ENCODE measurements around the gene NELL2. TPM values are rescaled to one million over a fixed set of nuclear protein-coding genes. Genes with fewer than 3 reads are reported as not detected.

The NELL2 gene
- total RNA-seq, 1 experiment from 2014 or later, result 1.1 TPM

DNA sequence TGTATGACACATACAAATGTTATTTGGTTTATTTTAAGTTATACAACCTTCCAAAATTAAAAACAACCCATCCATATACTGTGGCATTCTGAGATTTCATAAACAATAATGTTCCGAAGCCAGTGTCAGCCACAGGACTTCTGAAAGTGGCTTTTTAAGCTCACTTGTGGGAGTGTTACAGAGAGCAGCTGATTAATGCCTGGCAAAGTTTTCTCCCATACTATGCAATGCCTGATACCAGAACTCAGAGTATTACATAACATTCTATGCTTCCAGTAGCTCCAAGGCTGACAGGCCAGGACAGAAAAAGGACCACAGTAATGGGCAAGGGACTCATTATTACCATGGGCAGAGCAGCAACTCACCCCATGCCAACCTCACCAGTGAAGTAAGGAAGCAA is 29.3 kb downstream of the NELL2 start (continued):
- TF ChIP-seq, protein P1, sequence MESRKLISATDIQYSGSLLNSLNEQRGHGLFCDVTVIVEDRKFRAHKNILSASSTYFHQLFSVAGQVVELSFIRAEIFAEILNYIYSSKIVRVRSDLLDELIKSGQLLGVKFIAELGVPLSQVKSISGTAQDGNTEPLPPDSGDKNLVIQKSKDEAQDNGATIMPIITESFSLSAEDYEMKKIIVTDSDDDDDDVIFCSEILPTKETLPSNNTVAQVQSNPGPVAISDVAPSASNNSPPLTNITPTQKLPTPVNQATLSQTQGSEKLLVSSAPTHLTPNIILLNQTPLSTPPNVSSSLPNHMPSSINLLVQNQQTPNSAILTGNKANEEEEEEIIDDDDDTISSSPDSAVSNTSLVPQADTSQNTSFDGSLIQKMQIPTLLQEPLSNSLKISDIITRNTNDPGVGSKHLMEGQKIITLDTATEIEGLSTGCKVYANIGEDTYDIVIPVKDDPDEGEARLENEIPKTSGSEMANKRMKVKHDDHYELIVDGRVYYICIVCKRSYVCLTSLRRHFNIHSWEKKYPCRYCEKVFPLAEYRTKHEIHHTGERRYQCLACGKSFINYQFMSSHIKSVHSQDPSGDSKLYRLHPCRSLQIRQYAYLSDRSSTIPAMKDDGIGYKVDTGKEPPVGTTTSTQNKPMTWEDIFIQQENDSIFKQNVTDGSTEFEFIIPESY (IDR thresholded peaks at IDR 0.05; ENCODE audit: extremely low read depth, insufficient replicate concordance, low read length), result no peak
- TF ChIP-seq MAX (IDR thresholded peaks at IDR 0.05), result no peak
- TF ChIP-seq EGR1 (IDR thresholded peaks at IDR 0.05; ENCODE audit: low read depth), result no peak

GRCh38 chr12:44842669-44843068 is 33.4 kb downstream of the NELL2 start:
- no peaks in the 10 kb centered on the region for H3K9me2 ChIP-seq (ENCODE audit: insufficient read depth)
- CTCF ChIA-PET, result no interaction called here
- no peak overlapping the region for H3K27ac ChIP-seq (ENCODE audit: low read depth, low read length)
- intact Hi-C loops (cut with micrococcal nuclease), result no loop called here
- no peaks in the 10 kb centered on the region for H3K9me3 ChIP-seq (ENCODE audit: control insufficient read depth in 1 of 2, insufficient read depth in 1 of 2, low read depth in 1 of 2, low read length in 2 of 2)
- POLR2A ChIA-PET, result no interaction called here
- no peaks in the 10 kb centered on the region for H4K20me1 ChIP-seq (ENCODE audit: insufficient read depth)
- no peak overlapping the region for H3K4me2 ChIP-seq (ENCODE audit: low read length)
- H3K4me3 ChIP-seq (replicated peaks in 1 of 2; ENCODE audit: low read depth in 1 of 2, low read length in 2 of 2), result no peak overlapping the region
- ATAC-seq (no peak), DNase-seq (ENCODE audit: low read depth, low spot score) (no peak)
- no peaks in the 10 kb centered on the region for H3K4me1 ChIP-seq (ENCODE audit: control insufficient read depth in 1 of 2, insufficient read depth in 2 of 2, low read length in 2 of 2)
- no peaks in the 10 kb centered on the region for H3K36me3 ChIP-seq (ENCODE audit: control insufficient read depth in 1 of 2, insufficient read depth in 2 of 2, low read length in 2 of 2)
- H3K9ac ChIP-seq (ENCODE audit: low read length), result no peak overlapping the region
- no peaks in the 10 kb centered on the region for H3K79me2 ChIP-seq (ENCODE audit: insufficient read depth, low read length)
- TF ChIP-seq ELF1 (IDR thresholded peaks at IDR 0.05; ENCODE audit: borderline replicate concordance, low read depth), result no peak
- TF ChIP-seq CEBPB (IDR thresholded peaks at IDR 0.05; ENCODE audit: low read depth), result no peak
- no peak for TF ChIP-seq YY1 (IDR thresholded peaks at IDR 0.05; ENCODE audit: extremely low read depth, insufficient replicate concordance, low read depth, low read length)
- TF ChIP-seq MAX (IDR thresholded peaks at IDR 0.05), result no peak
- TF ChIP-seq SP1 (IDR thresholded peaks at IDR 0.05; ENCODE audit: low read depth), result no peak
- TF ChIP-seq, protein P2, sequence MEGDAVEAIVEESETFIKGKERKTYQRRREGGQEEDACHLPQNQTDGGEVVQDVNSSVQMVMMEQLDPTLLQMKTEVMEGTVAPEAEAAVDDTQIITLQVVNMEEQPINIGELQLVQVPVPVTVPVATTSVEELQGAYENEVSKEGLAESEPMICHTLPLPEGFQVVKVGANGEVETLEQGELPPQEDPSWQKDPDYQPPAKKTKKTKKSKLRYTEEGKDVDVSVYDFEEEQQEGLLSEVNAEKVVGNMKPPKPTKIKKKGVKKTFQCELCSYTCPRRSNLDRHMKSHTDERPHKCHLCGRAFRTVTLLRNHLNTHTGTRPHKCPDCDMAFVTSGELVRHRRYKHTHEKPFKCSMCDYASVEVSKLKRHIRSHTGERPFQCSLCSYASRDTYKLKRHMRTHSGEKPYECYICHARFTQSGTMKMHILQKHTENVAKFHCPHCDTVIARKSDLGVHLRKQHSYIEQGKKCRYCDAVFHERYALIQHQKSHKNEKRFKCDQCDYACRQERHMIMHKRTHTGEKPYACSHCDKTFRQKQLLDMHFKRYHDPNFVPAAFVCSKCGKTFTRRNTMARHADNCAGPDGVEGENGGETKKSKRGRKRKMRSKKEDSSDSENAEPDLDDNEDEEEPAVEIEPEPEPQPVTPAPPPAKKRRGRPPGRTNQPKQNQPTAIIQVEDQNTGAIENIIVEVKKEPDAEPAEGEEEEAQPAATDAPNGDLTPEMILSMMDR (IDR thresholded peaks at IDR 0.05 in 2 of 3, conservative IDR thresholded peaks at IDR 0.05 in 1 of 3; ENCODE audit: borderline replicate concordance in 1 of 3, insufficient read depth in 1 of 3, low read depth in 2 of 3, low read length in 2 of 3), result no peak
- no peak for TF ChIP-seq ATF3 (IDR thresholded peaks at IDR 0.05)
- TF ChIP-seq JUND (IDR thresholded peaks at IDR 0.05), result no peak
- TF ChIP-seq, protein P1 (IDR thresholded peaks at IDR 0.05; ENCODE audit: extremely low read depth, insufficient replicate concordance, low read length), result no peak
- no peak for TF ChIP-seq POLR2AphosphoS5 (IDR thresholded peaks at IDR 0.05; ENCODE audit: low read depth, low read length)
- no peak for TF ChIP-seq EZH2 (IDR thresholded peaks at IDR 0.05)
- TF ChIP-seq POLR2A (IDR thresholded peaks at IDR 0.05; ENCODE audit: borderline replicate concordance, extremely low read depth, insufficient read depth, insufficient read length), result no peak
- no peak for TF ChIP-seq ZNF274 (IDR thresholded peaks at IDR 0.05; ENCODE audit: low read depth, low read length)
- no peak for TF ChIP-seq TCF7L2 (IDR thresholded peaks at IDR 0.05; ENCODE audit: borderline replicate concordance, extremely low read depth, insufficient read depth, insufficient read length)
- no peak for TF ChIP-seq ZFX (IDR thresholded peaks at IDR 0.05)
- TF ChIP-seq RAD21 (IDR thresholded peaks at IDR 0.05; ENCODE audit: low read depth), result no peak
- TF ChIP-seq FOSL1 (IDR thresholded peaks at IDR 0.05; ENCODE audit: low read depth), result no peak
- no peak overlapping the region for H2AFZ ChIP-seq (ENCODE audit: low read depth, low read length, poor library complexity, severe bottlenecking)
- no peaks in the 10 kb centered on the region for H3K27me3 ChIP-seq (ENCODE audit: insufficient read depth, low read length)
- no TSS peak for BruUV-seq (replicated peaks)
- RAD21 ChIA-PET (ENCODE audit: low non-redundant PET in 1 of 2, low total read pairs in 2 of 2, uncharacterized antibody in 2 of 2, unreplicated experiment in 2 of 2), result no interaction called here

All from HCT116 (cell line).